Astrocyte of the cerebellum (primary cell): ENCODE results near the gene PAXX.

ENCODE experiments used
- DNase-seq: peaks from one replicate; pipeline ENCODE4 v3.0.0-alpha.2; 2011; ENCODE audit warnings: low read depth
- H3K4me3 ChIP-seq: 2 replicates; pipeline ENCODE4 v1.5.1; 2011; ENCODE audit warnings: mild to moderate bottlenecking, low read depth, low read length, moderate library complexity
- CTCF ChIP-seq: IDR thresholded peaks from 2 replicates; pipeline ENCODE4 v1.5.1; 2012; ENCODE audit warnings: low read length, low read depth, moderate library complexity, mild to moderate bottlenecking; ENCODE audit errors: missing control alignments
- in situ Hi-C: cut with HindIII; loops from 2 replicates; pipeline ENCODE4 v1.10.0; 2017; ENCODE audit warnings: low sequenced_read_pairs

The PAXX gene

GRCh38 chr9:136972335-136972734 is 19.9 kb upstream of the PAXX start:
- in situ Hi-C loops, result no loop called here
- DNase-seq, result no peak
- no peak overlapping the region for H3K4me3 ChIP-seq
- TF ChIP-seq CTCF, result no peak

GRCh38 chr9:136972743-136973142 is 19.5 kb upstream of the PAXX start:
- H3K4me3 ChIP-seq, result no peak overlapping the region
- no peak for TF ChIP-seq CTCF
- no peak for DNase-seq
- in situ Hi-C loops, result no loop called here

DNA sequence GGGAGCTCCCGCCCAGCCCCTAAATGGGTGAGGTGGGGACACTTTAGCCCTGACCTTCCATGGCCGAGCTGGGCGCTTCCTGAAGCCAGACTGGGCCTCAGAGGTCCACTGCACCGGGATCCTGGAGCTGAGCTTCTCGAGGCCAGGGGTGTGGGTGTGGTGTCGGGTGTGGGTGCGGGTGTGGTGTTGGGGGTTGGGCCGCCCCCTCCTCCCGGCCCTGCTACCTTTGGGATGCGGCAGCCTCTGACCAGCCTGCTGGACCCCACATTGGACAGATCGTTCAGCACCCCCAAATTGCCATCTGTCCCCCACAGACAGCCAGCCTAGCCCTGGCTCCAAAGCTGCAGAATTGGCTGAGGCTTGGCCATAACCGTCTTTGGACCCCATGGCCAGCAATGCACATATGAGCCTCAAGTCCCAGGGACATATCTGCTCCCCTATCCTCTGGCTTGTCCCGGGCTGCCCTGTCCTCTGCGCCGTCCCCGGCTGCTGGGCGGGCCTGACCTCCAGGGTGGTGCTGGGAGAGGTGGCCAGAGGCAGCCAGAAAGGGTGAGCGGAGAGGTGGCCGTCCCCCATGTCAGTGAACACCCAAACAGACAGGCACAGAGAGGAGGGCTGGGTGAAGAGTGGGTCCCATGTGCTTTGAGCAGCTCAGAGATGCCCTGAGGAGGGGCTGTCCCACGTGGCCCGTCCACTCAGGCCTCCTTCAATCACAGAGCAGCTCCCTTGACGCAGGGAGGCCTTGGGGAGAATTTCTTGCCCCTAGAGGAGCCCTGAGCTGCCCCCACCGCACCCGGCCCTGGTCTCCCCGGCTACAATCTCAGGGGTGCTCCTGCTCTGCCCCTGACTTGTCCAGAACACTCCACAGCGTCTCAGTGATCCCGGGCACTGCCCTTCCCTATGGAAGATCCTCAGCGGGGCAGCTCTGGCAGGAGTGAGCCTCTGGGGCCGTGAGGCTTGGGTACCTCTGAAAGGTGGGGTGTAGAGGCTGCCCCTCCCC is 18.3 kb upstream of the PAXX start:
- TF ChIP-seq CTCF, result no peak
- in situ Hi-C loops, result no loop called here
- DNase-seq, result no peak
- no peak overlapping the region for H3K4me3 ChIP-seq

DNA sequence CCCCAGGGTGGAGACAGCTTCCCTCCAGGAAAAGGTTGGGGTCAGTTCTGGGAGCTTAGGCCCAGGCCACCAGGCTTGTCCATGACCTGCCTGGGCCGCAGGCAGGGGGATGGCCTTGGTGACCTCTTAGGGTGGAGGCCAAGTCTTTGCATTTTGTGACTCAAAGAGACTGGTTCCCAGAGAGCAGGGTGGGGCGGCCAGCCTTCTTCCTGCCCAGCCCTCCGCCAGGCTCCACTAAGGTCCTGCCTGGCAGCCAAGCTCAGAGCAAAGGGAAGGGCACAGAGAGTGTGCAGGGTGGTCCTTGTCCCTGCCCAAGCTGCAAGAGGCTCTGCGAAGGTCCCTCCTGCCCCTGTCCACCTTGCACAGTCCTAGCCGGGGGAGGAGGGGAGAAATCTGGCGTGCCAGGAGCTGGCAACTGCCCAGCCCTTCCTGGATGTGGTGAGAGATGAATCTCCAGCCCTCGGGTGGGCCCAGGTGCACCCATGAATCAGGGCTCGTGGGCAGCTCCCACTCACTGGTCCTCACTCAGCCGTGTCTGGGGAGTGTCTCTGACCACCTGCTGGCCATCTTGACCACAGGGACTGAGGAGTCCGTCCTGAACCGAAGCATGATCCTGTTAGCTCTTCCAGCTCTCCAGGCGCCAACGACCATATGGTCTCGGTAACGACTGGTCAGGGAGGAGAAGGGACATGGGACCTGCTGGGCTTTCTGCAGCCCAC is 17.2 kb upstream of the PAXX start:
- no peak overlapping the region for H3K4me3 ChIP-seq
- in situ Hi-C loops, result no loop called here
- no peak for DNase-seq
- TF ChIP-seq CTCF, result no peak

DNA sequence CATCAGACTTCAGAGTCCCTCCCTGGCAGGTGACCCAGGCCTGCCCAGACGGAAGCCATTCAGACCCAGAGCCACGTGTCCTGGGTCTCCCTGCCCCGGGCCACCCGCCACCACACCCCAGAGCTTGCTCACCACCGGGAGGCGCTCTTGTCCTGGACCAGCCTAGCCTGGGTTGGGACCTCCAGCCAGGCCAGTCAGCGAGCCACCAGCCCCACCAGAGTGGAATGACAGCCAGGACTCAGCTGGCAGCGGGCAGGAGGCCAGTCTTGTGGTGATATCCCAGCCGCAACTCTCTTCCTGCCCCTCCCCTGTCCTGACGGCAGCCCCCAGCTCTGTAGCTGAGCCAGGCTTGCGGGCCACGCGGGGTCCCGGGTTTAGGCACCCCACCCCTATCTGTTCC is 16.6 kb upstream of the PAXX start:
- peak; percentile 15 for DNase-seq
- peak; percentile 39 for TF ChIP-seq CTCF
- no peak overlapping the region for H3K4me3 ChIP-seq
- in situ Hi-C loops, result no loop called here

DNA sequence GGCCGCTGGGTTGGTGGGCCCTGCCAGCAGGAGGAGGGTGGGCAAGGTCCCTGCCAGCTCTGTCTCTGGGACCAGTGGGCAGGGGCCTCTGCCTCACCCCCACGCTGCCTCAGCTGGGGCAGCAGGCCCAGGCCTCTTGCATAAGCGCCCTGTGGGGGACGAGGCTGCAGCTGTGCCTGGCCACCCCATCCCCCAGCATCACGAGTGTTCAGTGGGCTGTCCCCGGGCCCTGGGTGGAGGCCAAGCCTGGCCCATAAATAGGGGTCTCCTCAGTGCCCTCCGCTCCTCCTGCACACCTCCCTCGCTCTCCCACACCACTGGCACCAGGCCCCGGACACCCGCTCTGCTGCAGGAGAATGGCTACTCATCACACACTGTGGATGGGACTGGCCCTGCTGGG is 15.0 kb upstream of the PAXX start, which contains the start of gene PTGDS:
TSS of gene PTGDS (plus strand) at position 282 of the 400 bp plus-strand sequence. CDS start at position 357, 75 bp downstream.
- in situ Hi-C loops, result no loop called here
- H3K4me3 ChIP-seq, result peak within 1 kb of the TSS; percentile 40
- DNase-seq, result no peak
- TF ChIP-seq CTCF, result no peak
